Ascending aorta (tissue), 2 donors: ENCODE results near the gene PDZD2. TPM values are rescaled to one million over a fixed set of nuclear protein-coding genes. Genes with fewer than 3 reads are reported as not detected.

Experiments used
- DNase-seq, 2 donors: peaks; one replicate each; pipeline ENCODE4 v3.0.0-alpha.2; 2019; ENCODE audit warnings: low spot score in 2 of 2
- H3K27ac ChIP-seq, 2 donors: fragments of 200-600 bp; sonication (generic); one replicate each; pipeline ENCODE4 v1.5.1; 2016 to 2017; ENCODE audit warnings: mild to moderate bottlenecking in 1 of 2
- H3K27me3 ChIP-seq: fragments of 200-600 bp; sonication (generic); one replicate; pipeline ENCODE4 v1.5.1; 2017
- H3K36me3 ChIP-seq, 2 donors: fragments of 200-600 bp; sonication (generic); one replicate each; pipeline ENCODE4 v1.5.1; 2016
- H3K4me1 ChIP-seq, 2 donors: fragments of 200-600 bp; sonication (generic); one replicate each; pipeline ENCODE4 v1.5.1; 2016 to 2017; ENCODE audit warnings: mild to moderate bottlenecking in 1 of 2
- H3K4me3 ChIP-seq, 2 donors: fragments of 200-600 bp; sonication (generic); one replicate each; pipeline ENCODE4 v1.5.1; 2016 to 2017; ENCODE audit warnings: mild to moderate bottlenecking in 1 of 2
- H3K9me3 ChIP-seq, 2 donors: fragments of 200-600 bp; sonication (generic); one replicate each; pipeline ENCODE4 v1.5.1; 2016
- intact Hi-C: fragments of 100-400 bp; cut with DNase I; formaldehyde crosslinking; loops from one replicate; pipeline ENCODE4 v1.15.1; 2023
- total RNA-seq: library from RNA; depleted of rRNA; stranded (reverse); fragments of >200 nt; gene quantifications from one replicate; pipeline ENCODE4 v1.1.0, GENCODE V29; 2016
- TF ChIP-seq, protein P1 (sequence below), 3 experiments: fragments of 200-600 bp in 2 of 3; fragments of 450-650 bp in 1 of 3; sonication (generic) in 2 of 3; IDR thresholded peaks; one replicate each; pipeline ENCODE4 v1.5.1; 2016 to 2019; ENCODE audit warnings: antibody characterized with exemption in 3 of 3, mild to moderate bottlenecking in 1 of 3, moderate library complexity in 1 of 3

Gene PDZD2
- total RNA-seq, 1 donor from 2014 or later: 8.1 TPM

DNA sequence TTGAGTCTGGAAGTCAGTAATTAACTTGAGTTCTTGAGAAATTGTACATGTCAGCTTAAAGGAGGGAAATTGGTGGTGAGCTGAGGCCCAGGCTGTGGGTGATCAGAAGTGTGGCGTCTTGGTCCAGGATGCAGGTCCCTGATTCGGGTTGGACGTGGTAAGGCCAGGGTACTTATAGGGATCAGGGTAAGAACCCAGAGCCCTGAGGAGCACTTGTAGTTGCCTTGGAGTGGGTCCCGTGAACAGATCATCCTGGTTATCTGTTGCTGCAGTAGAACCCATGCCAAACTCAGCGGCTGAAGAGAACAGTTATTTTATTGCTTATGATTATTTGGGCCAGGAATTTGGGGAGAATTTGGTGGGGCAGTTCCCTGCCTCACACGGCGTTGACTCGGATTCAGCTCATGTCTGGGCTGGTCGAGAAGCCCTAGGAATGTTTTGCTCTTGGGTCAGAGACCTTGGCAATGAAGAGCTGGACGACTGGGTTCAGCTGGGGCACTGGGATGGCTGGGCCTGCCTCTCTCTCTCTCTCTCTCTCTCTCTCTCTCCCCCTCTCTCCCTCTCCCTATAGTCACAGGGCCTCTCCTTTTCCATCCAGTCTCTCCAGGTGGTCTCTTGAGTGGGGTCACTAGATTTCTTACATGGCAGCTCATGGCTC, 73.1 kb downstream of the PDZD2 start:
- no peaks in the 10 kb centered on the region for H3K9me3 ChIP-seq
- H3K27ac ChIP-seq: no peak overlapping the region
- no peak overlapping the region for H3K4me3 ChIP-seq
- H3K36me3 ChIP-seq: no peaks in the 10 kb centered on the region
- intact Hi-C loops: no loop called here
- TF ChIP-seq, protein P1, sequence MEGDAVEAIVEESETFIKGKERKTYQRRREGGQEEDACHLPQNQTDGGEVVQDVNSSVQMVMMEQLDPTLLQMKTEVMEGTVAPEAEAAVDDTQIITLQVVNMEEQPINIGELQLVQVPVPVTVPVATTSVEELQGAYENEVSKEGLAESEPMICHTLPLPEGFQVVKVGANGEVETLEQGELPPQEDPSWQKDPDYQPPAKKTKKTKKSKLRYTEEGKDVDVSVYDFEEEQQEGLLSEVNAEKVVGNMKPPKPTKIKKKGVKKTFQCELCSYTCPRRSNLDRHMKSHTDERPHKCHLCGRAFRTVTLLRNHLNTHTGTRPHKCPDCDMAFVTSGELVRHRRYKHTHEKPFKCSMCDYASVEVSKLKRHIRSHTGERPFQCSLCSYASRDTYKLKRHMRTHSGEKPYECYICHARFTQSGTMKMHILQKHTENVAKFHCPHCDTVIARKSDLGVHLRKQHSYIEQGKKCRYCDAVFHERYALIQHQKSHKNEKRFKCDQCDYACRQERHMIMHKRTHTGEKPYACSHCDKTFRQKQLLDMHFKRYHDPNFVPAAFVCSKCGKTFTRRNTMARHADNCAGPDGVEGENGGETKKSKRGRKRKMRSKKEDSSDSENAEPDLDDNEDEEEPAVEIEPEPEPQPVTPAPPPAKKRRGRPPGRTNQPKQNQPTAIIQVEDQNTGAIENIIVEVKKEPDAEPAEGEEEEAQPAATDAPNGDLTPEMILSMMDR (IDR thresholded peaks at IDR 0.05): no peak
- no peaks in the 10 kb centered on the region for H3K27me3 ChIP-seq
- DNase-seq: no peak
- H3K4me1 ChIP-seq: no peaks in the 10 kb centered on the region

DNA sequence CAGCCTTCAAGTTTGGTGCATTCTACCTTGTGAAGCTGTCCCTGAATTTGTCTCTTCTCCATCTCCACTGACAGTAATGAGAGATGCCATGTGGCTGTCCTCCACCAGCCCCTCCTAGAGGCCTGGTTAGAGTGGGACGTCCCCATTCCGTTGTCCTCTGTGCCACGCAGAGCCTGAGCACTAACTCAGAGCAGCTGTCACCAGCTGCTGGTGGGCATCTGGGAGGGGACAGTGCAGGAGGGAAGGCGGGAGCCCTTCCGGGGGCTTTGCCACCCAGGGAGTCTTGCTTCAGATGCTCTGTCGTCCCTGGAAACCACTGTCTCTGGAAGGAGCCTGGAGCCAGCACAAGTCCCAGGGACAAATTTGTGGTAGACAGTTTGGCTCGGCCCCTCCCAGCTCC, 78.6 kb downstream of the PDZD2 start:
- Histone ChIP-seq H3K9me3 (no peaks in the 10 kb centered on the region), H3K27ac (no peak overlapping the region), H3K4me1 (no peaks in the 10 kb centered on the region), H3K36me3 (no peaks in the 10 kb centered on the region), H3K4me3 (no peak overlapping the region), H3K27me3 (no peaks in the 10 kb centered on the region)
- intact Hi-C loops: no loop called here
- TF ChIP-seq, protein P1 (IDR thresholded peaks at IDR 0.05): no peak
- no peak for DNase-seq

DNA sequence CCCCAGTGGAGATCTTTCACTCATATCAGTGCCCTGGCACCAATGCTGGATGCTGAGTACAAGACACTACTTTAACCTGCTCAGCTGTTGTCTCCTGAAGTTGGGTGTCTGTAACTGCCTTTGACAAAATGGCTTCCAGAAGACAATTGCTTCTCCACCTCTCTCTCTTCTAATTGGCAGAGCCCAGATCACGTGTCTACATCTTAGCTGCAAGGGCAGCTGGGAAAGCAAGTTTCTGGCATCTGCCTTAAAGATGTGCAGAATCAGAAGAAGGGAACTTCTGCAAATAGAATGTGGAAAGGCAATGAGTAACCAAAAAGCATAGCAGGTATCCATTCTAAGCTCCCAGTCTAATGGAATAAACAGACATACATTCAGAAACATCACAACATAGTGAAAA, 81.1 kb downstream of the PDZD2 start:
- Histone ChIP-seq H3K27ac (no peak overlapping the region), H3K9me3 (no peaks in the 10 kb centered on the region), H3K4me1 (no peaks in the 10 kb centered on the region), H3K27me3 (no peaks in the 10 kb centered on the region), H3K36me3 (no peaks in the 10 kb centered on the region), H3K4me3 (no peak overlapping the region)
- DNase-seq: no peak
- intact Hi-C loops: no loop called here
- TF ChIP-seq, protein P1 (IDR thresholded peaks at IDR 0.05): no peak

DNA sequence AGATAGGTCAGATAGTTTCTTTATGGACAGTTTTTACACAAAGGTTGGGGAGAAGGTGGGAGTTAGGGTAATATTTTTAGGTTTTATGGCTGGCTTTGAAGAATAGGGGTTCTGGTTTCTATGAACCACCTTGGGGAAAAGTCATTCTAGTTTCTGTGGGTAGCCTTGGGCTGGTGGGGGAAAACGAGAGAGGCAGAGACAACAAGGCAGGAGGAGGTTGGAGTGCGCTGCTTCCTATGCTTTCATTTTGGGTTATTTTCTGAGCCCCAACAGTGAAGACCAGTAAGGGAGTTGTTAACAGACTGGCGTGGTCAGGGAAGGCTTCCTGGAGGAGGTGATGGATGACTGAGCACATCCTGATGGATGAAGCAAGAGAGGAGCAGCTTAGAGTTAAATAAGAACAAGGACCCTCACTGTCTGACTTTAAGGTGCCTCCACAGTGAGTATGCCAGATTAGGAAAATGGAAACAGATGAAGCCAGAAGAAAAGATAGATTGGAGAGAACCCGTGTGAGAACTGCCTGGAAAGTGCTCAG, 81.9 kb downstream of the PDZD2 start:
- Histone ChIP-seq H3K4me1 (no peaks in the 10 kb centered on the region), H3K27me3 (no peaks in the 10 kb centered on the region), H3K9me3 (no peaks in the 10 kb centered on the region), H3K36me3 (no peaks in the 10 kb centered on the region), H3K4me3 (no peak overlapping the region), H3K27ac (no peak overlapping the region)
- no peak for DNase-seq
- TF ChIP-seq, protein P1 (IDR thresholded peaks at IDR 0.05): no peak
- intact Hi-C loops: no loop called here

DNA sequence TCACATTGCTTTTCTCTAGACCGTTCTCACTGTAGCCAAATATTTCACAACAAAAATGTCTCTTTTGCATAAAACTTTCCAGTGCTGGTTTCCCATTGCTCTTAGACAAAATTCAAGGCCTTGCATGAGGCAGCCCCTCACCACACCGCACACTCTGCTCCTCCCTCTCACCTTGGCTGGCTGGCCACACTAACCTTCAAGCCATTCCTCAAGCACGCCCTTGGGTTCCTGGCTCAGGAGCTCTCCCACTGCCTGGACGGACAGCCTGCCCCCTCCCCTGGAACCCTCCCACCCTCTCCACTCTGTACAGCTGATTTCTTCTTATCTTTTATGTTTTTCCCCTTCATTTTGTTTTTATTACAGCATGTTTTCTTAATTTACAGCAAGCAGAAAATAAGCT, 83.2 kb downstream of the PDZD2 start:
- Histone ChIP-seq H3K9me3 (no peaks in the 10 kb centered on the region), H3K4me1 (no peaks in the 10 kb centered on the region), H3K27me3 (no peaks in the 10 kb centered on the region), H3K36me3 (no peaks in the 10 kb centered on the region), H3K27ac (no peak overlapping the region), H3K4me3 (no peak overlapping the region)
- intact Hi-C loops: no loop called here
- TF ChIP-seq, protein P1 (IDR thresholded peaks at IDR 0.05): no peak
- DNase-seq: no peak
